Stimulated activated CD4-positive, alpha-beta T cell treated with anti-CD3 and anti-CD28 coated beads, Interleukin-4, amount 100 ng/mL, for 24 hours (primary cell): ENCODE results near the gene TMEM150C.
"Not testable (repeated sequence)": the region's sequence is repeated elsewhere in the genome, so short reads cannot be mapped to it uniquely, and the experiment has no call there.

Experiments used
- DNase-seq: peaks from one replicate; pipeline ENCODE4 v3.0.0-alpha.2; 2020

Gene TMEM150C

GRCh38 chr4:82567444-82567843, 5.7 kb upstream of the TMEM150C start:
- no peak for DNase-seq

GRCh38 chr4:82562564-82562854, 721 bp upstream of the TMEM150C start:
- DNase-seq: no peak

GRCh38 chr4:82560853-82561785, 669 bp downstream of the TMEM150C start:
- DNase-seq: no peak

GRCh38 chr4:82559735-82560120, 2.1 kb downstream of the TMEM150C start:
- no peak for DNase-seq

GRCh38 chr4:82559090-82559734, 2.6 kb downstream of the TMEM150C start:
- not testable (repeated sequence) for DNase-seq

- no peak for DNase-seq
These were observed 6.5 kb downstream of the TMEM150C start for GRCh38 chr4:82555276-82555675.

GRCh38 chr4:82553020-82553419, 8.8 kb downstream of the TMEM150C start:
- no peak for DNase-seq

GRCh38 chr4:82551734-82552133, 10.1 kb downstream of the TMEM150C start:
- no peak for DNase-seq

GRCh38 chr4:82547850-82548249, 13.9 kb downstream of the TMEM150C start:
- DNase-seq: not testable (repeated sequence)

GRCh38 chr4:82543131-82543530, 18.7 kb downstream of the TMEM150C start:
- no peak for DNase-seq

GRCh38 chr4:82542642-82543041, 19.1 kb downstream of the TMEM150C start:
- DNase-seq: no peak

GRCh38 chr4:82529322-82529721, 32.5 kb downstream of the TMEM150C start:
- DNase-seq: no peak

- DNase-seq: no peak
These were observed 32.9 kb downstream of the TMEM150C start for GRCh38 chr4:82528868-82529267.

- no peak for DNase-seq
These were observed 33.7 kb downstream of the TMEM150C start for GRCh38 chr4:82528074-82528473.

GRCh38 chr4:82525307-82525911, 36.4 kb downstream of the TMEM150C start:
- DNase-seq: no peak

GRCh38 chr4:82524570-82525152, 37.1 kb downstream of the TMEM150C start:
- no peak for DNase-seq

GRCh38 chr4:82523179-82523578, 38.6 kb downstream of the TMEM150C start:
- no peak for DNase-seq

- no peak for DNase-seq
These were observed 39.3 kb downstream of the TMEM150C start for GRCh38 chr4:82522472-82522871.

- DNase-seq: no peak
These were observed 40.5 kb downstream of the TMEM150C start for GRCh38 chr4:82521283-82521682.

GRCh38 chr4:82519776-82520175, 42.0 kb downstream of the TMEM150C start:
- DNase-seq: no peak

GRCh38 chr4:82519072-82519471, 42.7 kb downstream of the TMEM150C start:
- DNase-seq: no peak

- no peak for DNase-seq
These were observed 44.7 kb downstream of the TMEM150C start for GRCh38 chr4:82517043-82517442.

- DNase-seq: no peak
These were observed 46.1 kb downstream of the TMEM150C start for GRCh38 chr4:82515705-82516104.

- DNase-seq: no peak
These were observed 48.4 kb downstream of the TMEM150C start for GRCh38 chr4:82513382-82513781.
